CD4-positive, alpha-beta memory T cell (primary cell): ENCODE data around the gene NCKAP5. TPM values are rescaled to one million over a fixed set of nuclear protein-coding genes. Genes with fewer than 3 reads are reported as not detected.

Source experiments
- CTCF ChIA-PET: fragments of 350-600 bp; sonication (Branson Sonifier 250); formaldehyde crosslinking; loops from one replicate; lab custom pipeline; 2021; ENCODE audit warnings: inconsistent platforms; ENCODE audit not compliant: partially characterized antibody; lab: Charles Lee
- POLR2A ChIA-PET: fragments of 350-600 bp; sonication (Branson Sonifier 250); formaldehyde crosslinking; loops from one replicate; lab custom pipeline; 2021; ENCODE audit not compliant: partially characterized antibody; lab: Charles Lee
- DNase-seq, 5 donors: peaks; one replicate each; pipeline versions ENCODE4 v3.0.0 to v3.0.0-alpha.2; 2020 to 2022; ENCODE audit warnings: mixed read lengths in 1 of 5
- H3K27ac ChIP-seq: one replicate; pipeline ENCODE4 v1.7.0; 2013; ENCODE audit warnings: low read depth, low read length
- H3K27me3 ChIP-seq: 2 replicates; pipeline ENCODE4 v1.7.0; 2013; ENCODE audit warnings: mild to moderate bottlenecking, low read length, moderate library complexity; ENCODE audit not compliant: insufficient read depth
- H3K36me3 ChIP-seq: 2 replicates; pipeline ENCODE4 v1.7.0; 2013; ENCODE audit warnings: mild to moderate bottlenecking, low read length, moderate library complexity; ENCODE audit not compliant: insufficient read depth
- H3K4me1 ChIP-seq: 2 replicates; pipeline ENCODE4 v1.7.0; 2013; ENCODE audit warnings: mild to moderate bottlenecking, low read length, moderate library complexity; ENCODE audit not compliant: insufficient read depth
- H3K4me3 ChIP-seq, 2 donors: one replicate each; pipeline ENCODE4 v1.7.0; 2013; ENCODE audit warnings: low read length in 2 of 2, mild to moderate bottlenecking in 1 of 2
- H3K9me3 ChIP-seq, 2 donors: one replicate each; pipeline ENCODE4 v1.7.0; 2013; ENCODE audit warnings: low read length in 2 of 2, control low read depth in 1 of 2; ENCODE audit not compliant: control insufficient read depth in 1 of 2
- H3K27ac Mint-ChIP-seq, 7 donors: one replicate each; pipeline ENCODE4 v1.8.0; 2020 to 2021; ENCODE audit warnings: mixed read lengths in 7 of 7, mild to moderate bottlenecking in 6 of 7, inconsistent platforms in 3 of 7, moderate library complexity in 3 of 7
- H3K27me3 Mint-ChIP-seq, 2 donors: one replicate each; pipeline ENCODE4 v1.8.0; 2020 to 2021; ENCODE audit warnings: mixed read lengths in 2 of 2
- H3K36me3 Mint-ChIP-seq, 2 donors: one replicate each; pipeline ENCODE4 v1.8.0; 2020 to 2021; ENCODE audit warnings: mixed read lengths in 2 of 2, inconsistent platforms in 1 of 2, mild to moderate bottlenecking in 1 of 2
- H3K4me1 Mint-ChIP-seq, 4 donors: one replicate each; pipeline ENCODE4 v1.8.0; 2020 to 2021; ENCODE audit warnings: mixed read lengths in 4 of 4, mild to moderate bottlenecking in 1 of 4
- H3K4me3 Mint-ChIP-seq, 8 donors: one replicate each; pipeline ENCODE4 v1.8.0; 2020 to 2021; ENCODE audit warnings: mixed read lengths in 8 of 8, mild to moderate bottlenecking in 7 of 8, moderate library complexity in 6 of 8, inconsistent platforms in 3 of 8
- H3K9me3 Mint-ChIP-seq, 8 donors: one replicate each; pipeline ENCODE4 v1.8.0; 2020 to 2021; ENCODE audit warnings: mixed read lengths in 8 of 8, mild to moderate bottlenecking in 5 of 8, inconsistent platforms in 3 of 8, moderate library complexity in 1 of 8
- intact Hi-C: fragments of 100-400 bp; cut with micrococcal nuclease; formaldehyde crosslinking; loops from one replicate; pipeline ENCODE4 v1.15.1; 2023
- polyA plus RNA-seq, 2 donors: library from polyadenylated mRNA; unstranded; fragments of 300-500 nt; fragmentation: Illumina TruSeq; gene quantifications; one replicate each; pipeline ENCODE4 v1.2.3, GENCODE V29; 2021
- total RNA-seq, 2 experiments: library from RNA; stranded (reverse); gene quantifications; one replicate each; pipeline ENCODE4 v1.2.3, GENCODE V29; 2021

The NCKAP5 gene
- total and polyA plus RNA-seq, 4 experiments from 2014 or later = not detected

GRCh38 chr2:132697556-132698205, 870.6 kb downstream of the NCKAP5 start:
- Histone ChIP-seq H3K27me3 (no peaks in the 10 kb centered on the region), H3K4me1 (no peaks in the 10 kb centered on the region), H3K9me3 (no peaks in the 10 kb centered on the region), H3K36me3 (no peaks in the 10 kb centered on the region), H3K27ac (no peak overlapping the region), H3K4me3 (no peak overlapping the region)
- H3K36me3 Mint-ChIP-seq = no peaks in the 10 kb centered on the region
- no peak overlapping the region for H3K4me3 Mint-ChIP-seq
- H3K27ac Mint-ChIP-seq = no peak overlapping the region
- H3K4me1 Mint-ChIP-seq = no peaks in the 10 kb centered on the region
- CTCF ChIA-PET = no interaction called here
- peaks cover 0 to 6% (median 3%) of the 10 kb centered on the region in 8 donors for H3K9me3 Mint-ChIP-seq
- no peak for DNase-seq
- H3K27me3 Mint-ChIP-seq = no peaks in the 10 kb centered on the region
- intact Hi-C loops = no loop called here
- POLR2A ChIA-PET = no interaction called here

- Histone ChIP-seq H3K4me3 (no peak overlapping the region), H3K27me3 (no peaks in the 10 kb centered on the region), H3K9me3 (no peaks in the 10 kb centered on the region), H3K4me1 (no peaks in the 10 kb centered on the region), H3K36me3 (no peaks in the 10 kb centered on the region), H3K27ac (no peak overlapping the region)
- no peak overlapping the region for H3K4me3 Mint-ChIP-seq
- peaks cover 0 to 13% (median 4%) of the 10 kb centered on the region in 8 donors for H3K9me3 Mint-ChIP-seq
- no peaks in the 10 kb centered on the region for H3K27me3 Mint-ChIP-seq
- CTCF ChIA-PET = no interaction called here
- DNase-seq = no peak
- intact Hi-C loops = no loop called here
- POLR2A ChIA-PET = no interaction called here
- no peak overlapping the region for H3K27ac Mint-ChIP-seq
- no peaks in the 10 kb centered on the region for H3K4me1 Mint-ChIP-seq
- no peaks in the 10 kb centered on the region for H3K36me3 Mint-ChIP-seq
Measured at GRCh38 chr2:132692816-132693215, 875.4 kb downstream of the NCKAP5 start.

- CTCF ChIA-PET = no interaction called here
- no peak overlapping the region for H3K27ac ChIP-seq
- no peaks in the 10 kb centered on the region for H3K4me1 ChIP-seq
- no peaks in the 10 kb centered on the region for H3K27me3 ChIP-seq
- intact Hi-C loops = no loop called here
- POLR2A ChIA-PET = no interaction called here
- DNase-seq = no peak
- Mint-ChIP-seq H3K9me3 (peaks cover 0 to 10% (median 4%) of the 10 kb centered on the region in 8 donors), H3K4me1 (no peaks in the 10 kb centered on the region), H3K4me3 (no peak overlapping the region), H3K27me3 (no peaks in the 10 kb centered on the region), H3K36me3 (no peaks in the 10 kb centered on the region), H3K27ac (no peak overlapping the region)
- H3K9me3 ChIP-seq = no peaks in the 10 kb centered on the region
- no peaks in the 10 kb centered on the region for H3K36me3 ChIP-seq
- H3K4me3 ChIP-seq = no peak overlapping the region
Measured at GRCh38 chr2:132691556-132691955, 876.7 kb downstream of the NCKAP5 start.

GRCh38 chr2:132690664-132691303, 877.5 kb downstream of the NCKAP5 start:
- no peak overlapping the region for H3K4me3 ChIP-seq
- no peaks in the 10 kb centered on the region for H3K36me3 ChIP-seq
- H3K27me3 ChIP-seq = no peaks in the 10 kb centered on the region
- no peaks in the 10 kb centered on the region for H3K9me3 ChIP-seq
- POLR2A ChIA-PET = no interaction called here
- Mint-ChIP-seq H3K9me3 (peaks cover 0 to 10% (median 5%) of the 10 kb centered on the region in 8 donors), H3K36me3 (no peaks in the 10 kb centered on the region), H3K27me3 (no peaks in the 10 kb centered on the region), H3K4me1 (no peaks in the 10 kb centered on the region), H3K27ac (no peak overlapping the region), H3K4me3 (no peak overlapping the region)
- DNase-seq = no peak
- CTCF ChIA-PET = no interaction called here
- H3K27ac ChIP-seq = no peak overlapping the region
- intact Hi-C loops = no loop called here
- no peaks in the 10 kb centered on the region for H3K4me1 ChIP-seq

- no peak overlapping the region for H3K4me3 ChIP-seq
- ChIA-PET POLR2A (no interaction called here), CTCF (no interaction called here)
- H3K36me3 Mint-ChIP-seq = no peaks in the 10 kb centered on the region
- H3K4me3 Mint-ChIP-seq = no peak overlapping the region
- no peak for DNase-seq
- no peak overlapping the region for H3K27ac ChIP-seq
- intact Hi-C loops = no loop called here
- no peaks in the 10 kb centered on the region for H3K27me3 Mint-ChIP-seq
- peaks cover 0 to 5% (median under 1%) of the 10 kb centered on the region in 8 donors for H3K9me3 Mint-ChIP-seq
- H3K27ac Mint-ChIP-seq = no peak overlapping the region
- no peaks in the 10 kb centered on the region for H3K4me1 Mint-ChIP-seq
- H3K27me3 ChIP-seq = no peaks in the 10 kb centered on the region
- H3K36me3 ChIP-seq = no peaks in the 10 kb centered on the region
- no peaks in the 10 kb centered on the region for H3K9me3 ChIP-seq
- H3K4me1 ChIP-seq = no peaks in the 10 kb centered on the region
Measured at GRCh38 chr2:132681766-132682165, 886.5 kb downstream of the NCKAP5 start.

GRCh38 chr2:132680544-132680943, 887.7 kb downstream of the NCKAP5 start:
- H3K4me1 ChIP-seq = no peaks in the 10 kb centered on the region
- no peak overlapping the region for H3K4me3 ChIP-seq
- H3K36me3 Mint-ChIP-seq = no peaks in the 10 kb centered on the region
- H3K9me3 Mint-ChIP-seq = peaks cover 0 to 2% (median 0%) of the 10 kb centered on the region in 8 donors
- no peaks in the 10 kb centered on the region for H3K4me1 Mint-ChIP-seq
- no peaks in the 10 kb centered on the region for H3K36me3 ChIP-seq
- POLR2A ChIA-PET = no interaction called here
- H3K27me3 Mint-ChIP-seq = no peaks in the 10 kb centered on the region
- CTCF ChIA-PET = no interaction called here
- DNase-seq = no peak
- no peaks in the 10 kb centered on the region for H3K9me3 ChIP-seq
- intact Hi-C loops = no loop called here
- no peak overlapping the region for H3K4me3 Mint-ChIP-seq
- H3K27ac ChIP-seq = no peak overlapping the region
- no peaks in the 10 kb centered on the region for H3K27me3 ChIP-seq
- H3K27ac Mint-ChIP-seq = no peak overlapping the region

GRCh38 chr2:132678483-132678882, 889.8 kb downstream of the NCKAP5 start:
- ChIA-PET CTCF (no interaction called here), POLR2A (no interaction called here)
- intact Hi-C loops = no loop called here
- H3K36me3 ChIP-seq = no peaks in the 10 kb centered on the region
- H3K27ac ChIP-seq = no peak overlapping the region
- no peak for DNase-seq
- Mint-ChIP-seq H3K27me3 (peaks cover 3 to 4% of the 10 kb centered on the region in 2 donors), H3K4me1 (no peaks in the 10 kb centered on the region), H3K27ac (no peak overlapping the region), H3K4me3 (no peak overlapping the region), H3K36me3 (no peaks in the 10 kb centered on the region), H3K9me3 (peaks cover 0 to 2% (median 0%) of the 10 kb centered on the region in 8 donors)
- no peaks in the 10 kb centered on the region for H3K27me3 ChIP-seq
- H3K4me3 ChIP-seq = no peak overlapping the region
- H3K4me1 ChIP-seq = no peaks in the 10 kb centered on the region
- H3K9me3 ChIP-seq = no peaks in the 10 kb centered on the region
